Body of pancreas (tissue), 4 donors: ENCODE data around the gene METTL1. TPM values are rescaled to one million over a fixed set of nuclear protein-coding genes. Genes with fewer than 3 reads are reported as not detected.

Source experiments
- ATAC-seq: fragments of 150-250 bp; one replicate; pipeline ENCODE4 v1.9.1; 2016
- DNase-seq, 4 donors: peaks; one replicate each; pipeline ENCODE4 v3.0.0-alpha.2; 2019
- H3K27ac ChIP-seq, 4 donors: fragments of 200-600 bp; sonication (generic); 1 replicate in 3 of 4; 2 replicates in 1 of 4; pipeline versions ENCODE4 v1.5.1 to v1.6.1; 2016 to 2019; ENCODE audit warnings: mild to moderate bottlenecking in 1 of 4, mixed read lengths in 1 of 4, moderate library complexity in 1 of 4
- H3K27me3 ChIP-seq, 2 donors: fragments of 200-600 bp; sonication (generic); one replicate each; pipeline ENCODE4 v1.6.0; 2016; ENCODE audit warnings: mild to moderate bottlenecking in 1 of 2
- H3K36me3 ChIP-seq, 2 donors: fragments of 200-600 bp; sonication (generic); replicated peaks in 1 of 2; 2 replicates each; pipeline ENCODE4 v1.5.1; 2016; ENCODE audit warnings: low read depth in 2 of 2; ENCODE audit not compliant: insufficient read depth in 1 of 2
- H3K4me1 ChIP-seq: fragments of 200-600 bp; sonication (generic); one replicate; pipeline ENCODE4 v1.6.0; 2016
- H3K4me3 ChIP-seq, 2 donors: fragments of 200-600 bp; sonication (generic); 1 replicate in 1 of 2; 2 replicates in 1 of 2; pipeline ENCODE4 v1.5.1; 2016 to 2019
- H3K9me3 ChIP-seq, 3 donors: fragments of 200-600 bp; sonication (generic); 1 replicate in 2 of 3; 2 replicates in 1 of 3; pipeline ENCODE4 v1.5.1; 2016
- CTCF ChIP-seq, 7 experiments: fragments of 450-650 bp in 4 of 7; fragments of 200-600 bp in 3 of 7; sonication (generic) in 3 of 7; IDR thresholded peaks; one replicate each; pipeline ENCODE4 v1.5.1; 2016 to 2019; ENCODE audit warnings: antibody characterized with exemption in 7 of 7
- POLR2A ChIP-seq, 3 donors: fragments of 450-650 bp; IDR thresholded peaks; one replicate each; pipeline ENCODE4 v1.6.1; 2016; ENCODE audit warnings: antibody characterized with exemption in 3 of 3, mild to moderate bottlenecking in 2 of 3
- WGBS, 2 donors: methylation state at CpG; one replicate each; pipeline ENCODE4 v1.1.5; 2017; 5-methylcytosine and 5-hydroxymethylcytosine counted together
- intact Hi-C: fragments of 100-400 bp; cut with DNase I; formaldehyde crosslinking; loops from one replicate; pipeline ENCODE4 v1.15.1; 2023
- microRNA-seq, 2 donors: library from miRNA; unstranded; fragments of <30 nt; microRNA quantifications; one replicate each; pipeline ENCODE4, GENCODE V29; 2016; ENCODE audit warnings: borderline number of aligned reads in 2 of 2, borderline replicate concordance in 2 of 2
- small RNA-seq: library from RNA; depleted of rRNA; stranded (forward); fragments of <200 nt; gene quantifications from one replicate; pipeline ENCODE3, GENCODE V24; 2016
- total RNA-seq, 2 donors: library from RNA; depleted of rRNA; stranded (reverse); fragments of >200 nt; gene quantifications; one replicate each; pipeline ENCODE4 v1.1.0, GENCODE V29; 2016

Gene METTL1
- total RNA-seq, 2 donors from 2014 or later: 16.1 to 23.1 TPM

DNA sequence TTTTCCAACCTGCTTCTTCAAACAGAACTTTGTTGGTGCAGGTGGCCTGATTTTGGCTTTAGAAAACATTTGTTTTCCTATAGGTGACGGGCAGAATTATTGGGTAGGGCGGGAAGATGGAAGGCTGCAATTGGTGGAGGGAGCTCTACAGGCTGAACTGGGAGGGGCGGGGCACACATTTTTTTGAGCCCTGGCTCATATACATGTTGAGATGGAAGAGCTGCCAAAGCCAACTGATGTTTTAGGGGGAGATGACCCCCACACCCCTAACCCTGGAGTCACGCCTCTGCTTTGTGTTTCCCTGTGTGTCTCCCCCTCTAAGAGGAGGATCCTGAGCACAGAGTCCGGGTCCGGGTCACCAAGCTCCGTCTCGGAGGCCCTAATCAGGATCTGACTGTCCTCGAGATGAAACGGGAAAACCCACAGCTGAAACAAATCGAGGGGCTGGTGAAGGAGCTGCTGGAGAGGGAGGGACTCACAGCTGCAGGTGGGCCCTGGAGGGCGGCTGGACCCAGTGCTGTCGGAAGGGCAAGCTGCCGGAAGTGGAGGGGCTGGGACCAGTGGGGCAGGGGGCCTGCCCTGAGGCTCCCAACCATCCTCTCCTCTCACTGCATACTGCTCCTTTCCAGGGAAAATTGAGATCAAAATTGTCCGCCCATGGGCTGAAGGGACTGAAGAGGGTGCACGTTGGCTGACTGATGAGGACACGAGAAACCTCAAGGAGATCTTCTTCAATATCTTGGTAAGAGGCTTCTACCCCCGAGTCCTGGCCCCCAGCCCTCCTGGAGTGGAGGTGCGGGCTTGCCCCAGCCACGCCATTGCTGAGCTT is 51.9 kb downstream of the METTL1 start:
- no peak overlapping the region for H3K4me3 ChIP-seq
- TF ChIP-seq CTCF (IDR thresholded peaks at IDR 0.05) (no peak), POLR2A (IDR thresholded peaks at IDR 0.05) (no peak)
- H3K9me3 ChIP-seq: no peaks in the 10 kb centered on the region
- no peak overlapping the region for H3K27ac ChIP-seq
- peaks cover 6 to 39% of the 10 kb centered on the region in 2 donors for H3K36me3 ChIP-seq
- no peaks in the 10 kb centered on the region for H3K4me1 ChIP-seq
- intact Hi-C loops: loop anchor here (10.0 kb wide), 1 partner anchor 1735 kb away; no protein-coding TSS in a partner anchor
- DNase-seq (no peak), ATAC-seq (no peak)
- no peaks in the 10 kb centered on the region for H3K27me3 ChIP-seq
- WGBS, 2 donors: 84 to 90% methylated on average over 18 to 20 of the region's 20 CpGs

DNA sequence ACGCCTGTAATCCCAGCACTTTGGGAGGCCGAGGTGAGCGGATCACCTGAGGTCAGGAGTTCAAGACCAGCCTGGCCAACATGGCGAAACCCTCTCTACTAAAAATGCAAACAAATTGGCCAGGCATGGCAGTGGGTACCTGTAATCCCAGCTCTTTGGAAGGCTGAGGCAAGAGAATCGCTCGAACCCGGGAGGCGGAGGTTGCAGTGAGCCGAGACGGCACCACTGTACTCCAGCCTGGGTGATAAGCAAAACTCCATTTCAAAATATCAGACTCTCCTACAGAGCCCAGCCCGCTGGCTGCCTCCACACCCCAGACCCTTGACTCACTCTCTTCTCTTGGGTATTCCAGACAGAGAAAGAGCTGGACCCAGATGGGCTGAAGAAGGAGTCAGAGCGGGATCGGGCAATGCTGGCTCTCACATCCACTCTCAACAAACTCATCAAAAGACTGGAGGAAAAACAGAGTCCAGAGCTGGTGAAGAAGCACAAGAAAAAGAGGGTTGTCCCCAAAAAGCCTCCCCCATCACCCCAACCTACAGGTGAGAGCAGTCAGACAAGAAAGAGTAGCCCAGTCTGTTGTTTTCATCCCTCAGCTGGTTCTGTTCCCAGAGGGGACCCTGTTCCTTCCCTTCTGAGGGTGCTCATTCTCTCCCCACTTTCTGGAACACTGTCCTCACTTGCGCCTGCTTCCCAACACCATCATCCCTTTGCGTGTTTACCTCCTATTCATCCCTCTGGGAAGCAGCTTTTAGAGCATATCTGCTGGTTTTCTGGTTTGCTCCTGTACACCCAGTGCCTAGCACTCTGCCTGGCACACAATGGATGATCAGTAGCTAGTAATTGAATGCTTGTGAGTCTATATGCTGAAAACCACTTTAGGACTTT is 53.0 kb downstream of the METTL1 start:
- 97 to 98% methylated on average over 15 of the region's 15 CpGs for WGBS, 2 donors
- intact Hi-C loops: loop anchor here (10.0 kb wide), 1 partner anchor 1734 kb away; no protein-coding TSS in a partner anchor

More for the DNA sequence above, 53.0 kb downstream of the METTL1 start:
- Histone ChIP-seq H3K4me1 (no peaks in the 10 kb centered on the region), H3K36me3 (peaks cover 6 to 39% of the 10 kb centered on the region in 2 donors), H3K4me3 (no peak overlapping the region), H3K9me3 (no peaks in the 10 kb centered on the region), H3K27me3 (no peaks in the 10 kb centered on the region), H3K27ac (no peak overlapping the region)
- no peak for TF ChIP-seq CTCF (IDR thresholded peaks at IDR 0.05)
- no peak for TF ChIP-seq POLR2A (IDR thresholded peaks at IDR 0.05)
- ATAC-seq: no peak
- DNase-seq: no peak

Small RNAs within 50 kb of the gene (microRNA-seq; reads per million reads assigned to microRNA genes)
- 0 reads per million in 2 donors for gene MIR6759

Small RNAs within 50 kb of the gene (small RNA-seq; reads per million reads assigned to genes)
- not detected for gene RNU6-1083P

Other genes starting within 250 kb of the METTL1 start
- gene MBD6, start 249.3 kb downstream of the METTL1 start, total RNA-seq: 10 to 100 TPM; 22.7 to 30.6 TPM
- gene DCTN2, start 224.9 kb downstream of the METTL1 start, total RNA-seq: 10 to 100 TPM; 80.1 to 89.2 TPM
- 1 to 10 TPM in 1 of 2 donors, under 1 TPM in 1; 0.33 to 1.3 TPM for gene KIF5A, start 222.1 kb downstream of the METTL1 start, total RNA-seq
- gene PIP4K2C, start 180.9 kb downstream of the METTL1 start, total RNA-seq: 10 to 100 TPM; 12.2 to 48.0 TPM
- gene DTX3, start 167.3 kb downstream of the METTL1 start, total RNA-seq: 10 to 100 TPM in 1 of 2 donors, 1 to 10 TPM in 1; 4.6 to 12.2 TPM
- 10 to 100 TPM; 10.1 to 10.9 TPM for gene ARHGEF25, start 160.7 kb downstream of the METTL1 start, total RNA-seq
- under 1 TPM in 1 of 2 donors, not detected in 1; 0.78 TPM for gene B4GALNT1, start 138.9 kb downstream of the METTL1 start, total RNA-seq
- gene OS9, start 78.0 kb downstream of the METTL1 start, total RNA-seq: 100 to 1,000 TPM; 167 to 213 TPM
- gene AGAP2, start 33.4 kb downstream of the METTL1 start, total RNA-seq: 1 to 10 TPM in 1 of 2 donors, under 1 TPM in 1; 0.33 to 1.0 TPM
- gene TSPAN31, start 27.1 kb downstream of the METTL1 start, total RNA-seq: 10 to 100 TPM; 33.7 to 36.9 TPM
- 10 to 100 TPM; 27.0 to 81.2 TPM for gene CDK4, start 19.8 kb downstream of the METTL1 start, total RNA-seq
- gene MARCHF9, start 17.0 kb downstream of the METTL1 start, total RNA-seq: 1 to 10 TPM; 5.2 to 9.9 TPM
- 1 to 10 TPM; 2.6 to 3.6 TPM for gene CYP27B1, start 5.0 kb downstream of the METTL1 start, total RNA-seq
- gene EEF1AKMT3, start 509 bp upstream of the METTL1 start, total RNA-seq: 10 to 100 TPM; 11.2 to 15.0 TPM
- 10 to 100 TPM in 1 of 2 donors, 1 to 10 TPM in 1; 9.2 to 18.4 TPM for gene TSFM, start 10.7 kb upstream of the METTL1 start, total RNA-seq
- gene AVIL, start 46.6 kb upstream of the METTL1 start, total RNA-seq: 10 to 100 TPM in 1 of 2 donors, 1 to 10 TPM in 1; 2.0 to 14.8 TPM
- 100 to 1,000 TPM in 1 of 2 donors, 10 to 100 TPM in 1; 82.1 to 125 TPM for gene CTDSP2, start 74.6 kb upstream of the METTL1 start, total RNA-seq
- 1 to 10 TPM; 3.6 to 5.4 TPM for gene ATP23, start 169.5 kb upstream of the METTL1 start, total RNA-seq